Heart left ventricle (tissue), 16 donors: ENCODE data around the gene TMEM33. TPM values are rescaled to one million over a fixed set of nuclear protein-coding genes. Genes with fewer than 3 reads are reported as not detected.

Experiments
- ATAC-seq, 4 donors: fragments of 200-7000 bp; cut with Tn5 transposase; one replicate each; pipeline ENCODE4 v1.9.1; 2020 to 2022; ENCODE audit warnings: moderate library complexity in 4 of 4, mild to moderate bottlenecking in 3 of 4, moderate number of reproducible peaks in 1 of 4
- DNase-seq, 5 donors: peaks; one replicate each; pipeline ENCODE4 v3.0.0-alpha.2; 2020
- H3K27ac ChIP-seq, 12 donors: fragments of 200-600 bp; sonication (generic) in 4 of 12; one replicate each; pipeline versions ENCODE4 v1.5.0 to v1.8.0; 2016 to 2022; ENCODE audit warnings: mild to moderate bottlenecking in 2 of 12
- H3K27me3 ChIP-seq, 9 donors: fragments of 200-600 bp; sonication (generic) in 2 of 9; one replicate each; pipeline versions ENCODE4 v1.5.1 to v1.8.0; 2016 to 2022; ENCODE audit warnings: mild to moderate bottlenecking in 3 of 9
- H3K36me3 ChIP-seq, 9 donors: fragments of 200-600 bp; sonication (generic) in 2 of 9; one replicate each; pipeline versions ENCODE4 v1.5.0 to v1.8.0; 2018 to 2022; ENCODE audit warnings: mild to moderate bottlenecking in 2 of 9
- H3K4me1 ChIP-seq, 12 donors: fragments of 200-600 bp; sonication (generic) in 4 of 12; one replicate each; pipeline versions ENCODE4 v1.5.0 to v1.8.0; 2016 to 2022; ENCODE audit warnings: mild to moderate bottlenecking in 3 of 12
- H3K4me3 ChIP-seq, 12 donors: fragments of 200-600 bp; sonication (generic) in 4 of 12; one replicate each; pipeline versions ENCODE4 v1.5.0 to v1.8.0; 2017 to 2022; ENCODE audit warnings: mild to moderate bottlenecking in 9 of 12, moderate library complexity in 4 of 12
- H3K9me3 ChIP-seq, 12 donors: fragments of 200-600 bp; sonication (generic) in 4 of 12; one replicate each; pipeline versions ENCODE4 v1.5.0 to v1.8.0; 2016 to 2022; ENCODE audit warnings: mild to moderate bottlenecking in 1 of 12
- CTCF ChIP-seq, 12 donors: fragments of 200-600 bp; sonication (generic) in 4 of 12; IDR thresholded peaks; one replicate each; pipeline versions ENCODE4 v1.5.0 to v1.8.0; 2018 to 2022; ENCODE audit warnings: antibody characterized with exemption in 12 of 12, mild to moderate bottlenecking in 5 of 12
- POLR2A ChIP-seq, 2 donors: fragments of 450-650 bp; IDR thresholded peaks; one replicate each; pipeline ENCODE4 v1.6.1; 2017; ENCODE audit warnings: antibody characterized with exemption in 2 of 2, mild to moderate bottlenecking in 2 of 2, moderate library complexity in 2 of 2
- WGBS, 4 donors: extraction: QIAGEN DNeasy Blood & Tissue Kit in 2 of 4; methylation state at CpG; one replicate each; pipeline versions ENCODE4 v1.1.5 to v1.1.7; 2013 to 2018; 5-methylcytosine and 5-hydroxymethylcytosine counted together
- intact Hi-C, 10 donors: fragments of 100-400 bp; cut with DNase I; formaldehyde crosslinking; loops; one replicate each; pipeline versions ENCODE4 v1.11.1 to v1.14.2; 2022
- polyA plus RNA-seq, 2 donors: library from polyadenylated mRNA; stranded (reverse); fragments of 200-250 nt; gene quantifications; one replicate each; pipeline ENCODE4 v1.2.3, GENCODE V29; 2013
- total RNA-seq, 9 donors: library from RNA; depleted of rRNA in 2 of 9; stranded (reverse); fragments of >200 nt in 2 of 9; fragmentation: NEBNext Ultra II Directional in 3 of 9; extraction: Animal tissue kit (Norgen Biotek cat#: 25700) in 3 of 9; gene quantifications; one replicate each; pipeline versions ENCODE4 v1.1.0 to v1.2.4, GENCODE V29; 2016 to 2023
- donor health status: ischemic (EF 13 %, LVEDD 7.1; RV severe dilation, severe dysfunction).
- donor health status: healthy with polysubstance abuse.
- donor health status: DM: no; HTN: yes; CAD: no.
- donor health status: DM: no; HTN: no; CAD: no.
- donor health status: ischemic (EF 25% LVEDD 6.9; RV normal size, moderate dysfunction).
- donor health status: ischemic (EF 25% LVEDD 5.7; RV mildly dilated, moderate dysfunction).
- donor health status: healthy.
- donor health status: DM: yes; HTN: yes; CAD: no.
- donor health status: ischemic (EF 35%, LVEDD 5.7; RV mildly dilated, moderate dysfunction).
- donor health status: nonischemic (EF 11% LVEDD 7.7; RV severe dilation, severe dysfunction).
- donor health status: DM: yes; HTN: yes; CAD: no.
- donor health status: PGD.
- donor health status: ischemic (EF 29% LVEDD 5.4; RV normal size, mild dysfunction).
- donor health status: nonischemic (EF 23%, LVEDD 6.1; RV moderate dilation, normal function).

The TMEM33 gene
- total and polyA plus RNA-seq, 11 donors: 5.4 to 41.5 (median 26.8) TPM

GRCh38 chr4:41930139-41930831, 4.9 kb upstream of the TMEM33 start:
- no peak for DNase-seq
- Histone ChIP-seq H3K9me3 (no peaks in the 10 kb centered on the region), H3K4me3 (no peak overlapping the region), H3K27me3 (peaks cover 0 to 8% (median 0%) of the 10 kb centered on the region in 9 donors), H3K27ac (no peak overlapping the region), H3K4me1 (peaks cover 0 to 4% (median 0%) of the 10 kb centered on the region in 12 donors), H3K36me3 (no peaks in the 10 kb centered on the region)
- TF ChIP-seq POLR2A (IDR thresholded peaks at IDR 0.05) (no peak), CTCF (IDR thresholded peaks at IDR 0.05) (no peak)
- WGBS, 4 donors: 82 to 87% (median 86%) methylated on average over 7 of the region's 7 CpGs
- no peak for ATAC-seq
- intact Hi-C loops: no loop called here

DNA sequence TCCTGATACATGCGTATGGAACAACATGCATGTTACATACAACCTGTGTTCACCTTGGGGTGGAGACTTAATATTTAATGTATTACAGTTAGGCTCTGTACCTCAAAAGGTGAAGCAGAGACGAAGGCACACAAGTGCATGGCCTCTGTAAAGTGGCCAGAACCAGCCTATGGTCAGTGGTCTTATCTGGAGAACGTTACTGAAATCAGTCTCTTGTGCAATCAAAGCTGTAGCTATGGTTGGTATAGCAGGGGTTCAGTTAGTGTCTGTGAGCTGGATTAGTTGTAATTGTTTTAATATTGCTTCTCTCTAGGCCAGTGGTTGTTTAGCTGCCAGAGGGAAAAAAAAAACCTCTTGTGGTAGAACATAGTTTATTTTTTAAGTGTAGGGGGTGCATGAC, 2.2 kb upstream of the TMEM33 start:
- no peak for ATAC-seq
- H3K4me3 ChIP-seq: no peak overlapping the region
- intact Hi-C loops: no loop called here
- no peaks in the 10 kb centered on the region for H3K36me3 ChIP-seq
- H3K4me1 ChIP-seq: peaks cover 0 to 27% (median 18%) of the 10 kb centered on the region in 12 donors
- WGBS, 4 donors: 64 to 73% (median 65%) methylated on average over 3 of the region's 3 CpGs
- no peaks in the 10 kb centered on the region for H3K9me3 ChIP-seq
- TF ChIP-seq POLR2A (IDR thresholded peaks at IDR 0.05): no peak
- no peak for TF ChIP-seq CTCF (IDR thresholded peaks at IDR 0.05)
- no peaks in the 10 kb centered on the region for H3K27me3 ChIP-seq
- DNase-seq: no peak
- H3K27ac ChIP-seq: no peak overlapping the region

DNA sequence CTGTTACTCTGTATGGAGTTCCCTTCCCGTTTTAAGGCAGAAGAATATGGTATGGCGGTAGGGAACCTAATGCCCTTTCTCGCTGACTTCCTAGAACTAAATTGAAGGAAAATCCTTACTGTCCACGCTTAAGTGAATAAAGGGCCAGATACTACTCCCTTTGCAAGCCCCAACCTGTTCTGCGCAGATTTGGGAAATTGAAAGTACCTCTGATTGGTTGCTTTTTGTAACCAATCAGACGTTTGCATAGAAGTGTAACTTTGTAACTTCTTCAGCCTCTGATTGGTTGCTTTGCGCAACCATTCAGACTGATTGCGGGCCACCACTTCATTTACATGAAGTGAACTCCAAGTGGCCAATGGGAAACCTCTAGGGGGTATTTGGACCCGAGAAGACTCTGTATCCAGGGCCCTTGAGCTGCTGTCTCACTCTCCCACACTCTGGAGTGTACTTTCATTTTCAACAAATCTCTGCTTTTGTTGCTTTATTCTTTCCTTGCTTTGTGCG, 1.2 kb upstream of the TMEM33 start:
- H3K4me1 ChIP-seq: peaks cover 0 to 32% (median 19%) of the 10 kb centered on the region in 12 donors
- no peak for TF ChIP-seq CTCF (IDR thresholded peaks at IDR 0.05)
- no peak for TF ChIP-seq POLR2A (IDR thresholded peaks at IDR 0.05)
- H3K27me3 ChIP-seq: no peaks in the 10 kb centered on the region
- intact Hi-C loops: no loop called here
- peak overlapping the region in 6 of 12 donors; percentile 81 to 97 (median 94) for H3K4me3 ChIP-seq
- ATAC-seq: no peak
- peak overlapping the region in 2 of 12 donors; percentile 82 to 85 for H3K27ac ChIP-seq
- DNase-seq: no peak
- WGBS, 4 donors: 92 to 95% (median 94%) methylated on average over 10 of the region's 10 CpGs
- peaks cover 0 to 8% (median 4%) of the 10 kb centered on the region in 9 donors for H3K36me3 ChIP-seq
- H3K9me3 ChIP-seq: no peaks in the 10 kb centered on the region

GRCh38 chr4:41934514-41934900, 722 bp upstream of the TMEM33 start:
- H3K36me3 ChIP-seq: peaks cover 0 to 12% (median 9%) of the 10 kb centered on the region in 9 donors
- WGBS, 4 donors: 85 to 88% (median 87%) methylated on average over 9 of the region's 9 CpGs
- H3K4me1 ChIP-seq: peaks cover 0 to 33% (median 19%) of the 10 kb centered on the region in 12 donors
- TF ChIP-seq CTCF (IDR thresholded peaks at IDR 0.05): no peak
- TF ChIP-seq POLR2A (IDR thresholded peaks at IDR 0.05): no peak
- peak in 1 of 4 donors; percentile 5 for ATAC-seq
- H3K9me3 ChIP-seq: no peaks in the 10 kb centered on the region
- H3K4me3 ChIP-seq: peak overlapping the region in 11 of 12 donors; percentile 68 to 98 (median 94)
- intact Hi-C loops: no loop called here
- H3K27me3 ChIP-seq: no peaks in the 10 kb centered on the region
- H3K27ac ChIP-seq: peak overlapping the region in 7 of 12 donors; percentile 26 to 87 (median 82)
- DNase-seq: no peak
